GM19463 (cell line): ENCODE measurements around the gene STK32C.
A peak's percentile ranks its signal among the peaks of the same experiment; 100 is the strongest.

Experiments used
- ATAC-seq: cut with Tn5 transposase; IDR thresholded peaks from one replicate; pipeline ENCODE4 v1.9.1; 2021; ENCODE audit warnings: mild to moderate bottlenecking, moderate library complexity; ENCODE audit not compliant: unreplicated experiment

STK32C gene

DNA sequence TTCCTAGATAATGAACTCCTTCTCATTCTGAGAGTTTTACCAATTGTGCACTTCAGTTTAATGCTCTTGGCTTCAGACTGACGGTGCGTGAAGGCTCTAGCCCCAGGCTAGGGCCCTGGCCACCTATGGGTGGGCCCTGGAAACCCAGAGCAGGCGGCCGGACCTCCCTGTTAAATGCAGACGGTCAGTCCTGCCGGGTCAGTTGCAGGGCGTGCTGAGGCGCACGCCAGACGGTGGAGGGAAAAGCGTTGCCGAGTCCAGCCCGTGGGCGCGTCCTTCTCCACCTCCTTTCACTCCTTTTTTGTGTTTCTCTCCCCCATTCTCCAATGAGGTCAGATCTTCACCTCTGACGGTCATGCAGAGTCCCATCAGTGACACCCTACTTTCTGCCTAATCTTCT, 118.7 kb downstream of the STK32C start:
- no peak for ATAC-seq

DNA sequence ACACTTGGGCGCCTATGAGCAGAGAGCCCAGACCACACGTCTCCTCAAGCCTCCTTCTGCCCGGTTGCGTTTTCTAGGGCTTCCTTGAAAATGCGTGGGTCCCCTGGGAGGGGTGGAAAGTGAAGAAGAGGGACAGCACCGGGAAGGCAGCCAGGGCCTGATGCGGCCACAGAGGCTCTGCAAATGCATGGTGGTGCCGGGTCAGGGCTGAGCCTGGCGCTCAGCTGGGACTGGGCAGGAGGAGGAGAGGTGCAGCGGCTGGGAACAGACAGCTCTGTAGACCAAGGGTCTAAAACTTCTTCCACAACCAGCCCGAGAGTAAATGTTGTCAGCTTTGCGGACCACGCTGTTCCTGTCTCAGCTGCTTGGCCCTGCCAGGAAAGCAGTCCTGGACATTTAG, 119.4 kb downstream of the STK32C start:
- ATAC-seq: no peak

DNA sequence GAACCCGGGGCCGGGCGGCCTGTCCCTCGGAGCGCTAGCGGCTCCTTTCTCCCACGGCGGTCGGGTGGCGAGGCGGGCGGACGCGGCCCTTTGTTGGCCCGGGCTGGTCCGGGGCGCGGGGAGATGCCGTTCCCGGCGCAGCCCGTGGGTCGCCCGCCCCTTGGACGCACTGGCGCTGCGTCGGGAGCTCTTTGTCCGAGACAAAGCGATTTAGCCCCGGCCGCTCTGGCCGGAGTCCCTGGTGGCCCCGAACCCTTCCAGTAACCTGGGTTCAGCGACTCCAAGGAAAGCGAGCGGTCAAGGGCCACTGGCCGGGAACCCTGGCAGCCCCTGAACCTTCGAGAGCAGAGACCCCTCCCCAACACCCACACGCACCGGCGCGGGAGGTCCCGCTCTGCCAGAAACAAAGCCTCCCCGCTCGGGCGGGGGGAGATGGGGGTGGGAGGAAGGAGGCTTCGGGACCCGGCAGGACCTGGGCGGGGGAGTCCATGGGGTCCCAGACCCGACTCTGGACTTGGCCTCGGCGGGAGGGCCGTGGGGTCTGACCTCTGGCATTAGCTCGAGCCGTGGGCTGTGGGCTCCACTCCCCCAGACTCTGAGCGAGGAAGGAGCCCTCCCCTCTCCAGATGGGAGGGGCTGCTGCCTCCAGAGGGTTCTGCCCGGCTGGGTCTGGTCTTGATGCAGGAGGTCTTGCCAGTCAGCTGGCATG, 120.2 kb downstream of the STK32C start:
- ATAC-seq: peak; percentile 30

DNA sequence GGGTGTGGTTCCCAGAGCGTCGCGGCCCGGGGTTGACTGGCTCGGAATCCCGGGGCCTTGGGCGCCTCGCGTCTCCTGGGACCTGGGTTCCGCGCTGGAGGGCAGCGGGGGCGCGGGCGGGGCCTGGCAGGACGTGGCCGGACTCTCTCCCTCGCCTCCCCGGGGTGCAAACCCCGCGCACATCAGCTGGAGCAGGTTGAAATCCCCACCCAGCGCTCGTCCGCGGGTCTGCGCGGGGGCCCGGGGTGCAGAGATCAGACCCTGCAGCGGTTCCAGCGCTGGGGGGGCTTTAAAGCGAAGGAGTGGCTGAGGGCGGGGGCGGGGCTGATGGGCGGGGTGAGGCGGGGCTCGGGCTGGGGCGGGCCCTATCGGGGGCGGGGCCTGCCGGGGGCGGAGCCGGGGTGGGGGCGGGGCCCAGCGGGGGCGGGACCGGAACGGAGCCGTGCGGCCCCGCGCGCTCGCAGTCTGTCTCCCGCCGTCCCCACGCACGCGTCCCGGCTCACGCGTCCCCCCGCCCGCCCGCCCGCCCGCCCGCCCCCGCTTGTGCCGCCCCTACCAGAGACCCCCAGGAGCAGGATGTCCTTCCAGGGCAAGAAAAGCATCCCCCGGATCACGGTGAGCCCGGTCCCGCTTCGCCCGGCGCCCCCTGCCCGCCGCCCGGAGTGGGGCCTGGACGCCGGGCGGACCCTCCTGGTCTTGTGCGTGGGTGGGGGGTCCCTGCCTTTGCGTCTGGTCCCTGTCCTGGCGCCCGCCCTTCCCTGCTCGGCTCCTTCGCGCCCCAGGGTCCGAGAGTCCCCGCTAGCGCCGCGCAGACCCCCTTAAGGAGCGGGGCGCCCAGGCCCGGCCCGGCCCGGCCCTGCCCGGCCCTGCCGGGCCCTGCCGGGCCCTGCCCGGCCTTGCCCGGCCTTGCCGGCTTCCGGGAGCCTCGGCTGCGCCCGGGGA, 121.0 kb downstream of the STK32C start, which contains the start of gene DPYSL4:
Gene DPYSL4 (plus strand): TSS at position 461 of the 942 bp plus-strand sequence. CDS start 116 bp downstream, at position 577.
- peak; percentile 58 for ATAC-seq

DNA sequence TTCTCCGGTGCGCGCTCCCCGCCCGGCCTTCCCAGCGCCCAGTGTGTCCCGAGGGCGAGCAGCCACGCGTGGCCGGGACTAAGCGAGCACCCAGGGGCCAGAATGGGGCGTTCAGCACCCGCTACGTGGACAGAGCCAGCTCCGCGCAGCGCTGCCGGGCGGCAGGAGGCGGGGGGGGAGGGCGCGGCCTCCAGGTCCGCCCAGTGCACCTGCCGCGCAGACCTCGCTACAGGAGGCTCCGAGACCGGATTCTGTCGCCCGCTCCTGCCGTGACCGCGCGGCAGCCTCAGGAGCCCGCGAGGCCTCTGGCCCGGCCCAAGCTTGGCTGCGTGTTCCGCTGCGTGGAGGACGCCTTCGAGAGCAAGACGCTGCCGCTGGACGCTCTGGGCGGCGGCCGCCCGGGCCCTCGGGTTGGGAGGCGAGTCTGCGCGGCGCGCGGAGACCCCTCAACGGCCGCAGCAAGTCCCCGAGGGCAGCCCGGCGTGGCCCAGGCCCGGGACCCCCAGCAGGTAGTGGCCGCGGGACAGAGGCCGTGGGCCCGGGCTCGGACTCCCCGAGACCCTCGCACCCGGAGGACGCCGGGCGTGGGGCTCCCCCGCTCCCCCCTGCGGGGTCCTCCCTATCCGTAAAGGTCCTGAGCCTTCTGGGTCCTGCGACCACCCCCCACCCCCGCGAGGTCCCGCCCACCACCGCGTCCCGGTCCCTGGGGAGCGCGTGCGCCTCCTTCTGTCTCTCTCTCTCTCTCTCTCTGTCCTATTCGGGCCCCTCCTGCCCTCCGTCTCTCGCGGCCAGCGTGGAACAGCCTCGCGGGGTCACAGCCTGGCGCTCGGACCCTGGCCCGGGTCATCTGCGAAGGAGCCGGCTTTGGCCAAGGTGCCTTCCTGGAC, 121.9 kb downstream of the STK32C start:
- no peak for ATAC-seq

DNA sequence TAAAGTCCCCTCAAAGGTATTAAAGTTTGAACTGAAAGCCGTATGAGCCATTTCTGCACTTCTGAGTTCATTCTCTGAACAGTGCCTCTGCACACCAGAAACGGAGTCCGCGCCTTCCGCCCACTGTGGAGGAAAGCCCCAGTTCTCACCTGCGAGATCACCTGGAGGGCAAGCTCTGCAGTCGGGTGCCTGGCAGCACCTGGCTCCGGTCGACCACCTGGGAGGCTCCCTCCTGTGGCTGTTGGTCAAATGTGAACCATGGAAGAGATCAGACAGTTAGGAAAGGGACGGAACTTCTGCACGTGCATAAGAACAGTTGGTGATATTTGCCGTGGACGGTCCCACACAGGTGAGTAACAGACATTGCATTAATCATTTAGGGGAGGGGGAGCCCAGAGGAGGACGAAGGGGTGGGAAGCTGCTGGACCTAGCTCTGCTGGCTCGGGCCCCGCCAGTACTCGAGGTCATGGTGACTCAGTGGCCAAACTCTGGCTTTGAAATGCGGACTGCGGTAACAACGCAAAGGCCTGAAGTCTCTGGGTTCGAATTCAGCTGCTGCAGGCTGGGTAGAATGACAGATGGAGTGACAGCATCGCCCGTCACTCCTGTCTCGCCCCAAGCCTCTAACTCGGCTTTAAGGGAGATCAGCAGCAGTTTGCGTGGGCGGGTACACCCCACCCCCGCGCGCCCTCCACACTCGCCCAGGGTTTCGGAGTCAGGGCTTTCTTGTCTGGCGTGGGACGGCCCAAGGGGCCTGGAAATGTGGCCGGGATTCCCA, 122.7 kb downstream of the STK32C start:
- no peak for ATAC-seq

DNA sequence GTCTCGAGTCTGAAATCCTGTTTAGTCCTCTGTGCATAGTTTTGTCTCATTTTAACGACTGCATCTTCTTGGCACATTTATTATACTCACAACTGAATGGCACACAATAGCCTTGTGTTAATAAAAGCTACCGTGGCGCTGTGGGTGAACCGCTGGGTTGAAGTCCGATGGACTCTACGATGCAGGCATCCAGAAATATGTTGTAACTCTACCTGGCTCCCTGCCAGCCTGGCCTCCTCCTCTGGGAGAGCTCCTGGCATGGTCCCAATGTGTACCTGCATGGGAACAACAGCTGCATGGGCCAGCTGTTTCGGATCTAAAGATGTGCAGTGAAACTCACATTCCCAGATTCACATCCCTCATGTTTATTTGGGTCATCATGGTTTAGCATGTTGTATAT, 124.7 kb downstream of the STK32C start:
- no peak for ATAC-seq

DNA sequence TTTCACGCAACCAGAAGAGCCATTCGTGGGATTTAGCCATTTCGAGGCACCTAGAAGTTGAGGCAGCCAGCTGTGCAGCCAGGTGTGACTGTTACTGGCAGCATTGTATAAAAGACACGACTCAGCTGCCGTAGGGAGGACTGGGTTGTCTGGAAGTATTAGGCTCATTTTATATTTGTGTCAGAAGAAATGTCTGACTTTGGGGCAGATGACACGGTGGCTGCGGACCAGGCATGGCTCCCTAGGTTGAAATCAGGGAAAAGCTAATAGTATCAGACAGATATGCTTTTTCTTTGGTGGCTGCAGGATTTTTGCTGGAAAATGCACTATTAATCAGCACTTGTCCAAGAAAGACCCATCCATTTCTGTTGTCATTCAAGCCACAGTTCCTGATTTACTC, 125.2 kb downstream of the STK32C start:
- no peak for ATAC-seq

DNA sequence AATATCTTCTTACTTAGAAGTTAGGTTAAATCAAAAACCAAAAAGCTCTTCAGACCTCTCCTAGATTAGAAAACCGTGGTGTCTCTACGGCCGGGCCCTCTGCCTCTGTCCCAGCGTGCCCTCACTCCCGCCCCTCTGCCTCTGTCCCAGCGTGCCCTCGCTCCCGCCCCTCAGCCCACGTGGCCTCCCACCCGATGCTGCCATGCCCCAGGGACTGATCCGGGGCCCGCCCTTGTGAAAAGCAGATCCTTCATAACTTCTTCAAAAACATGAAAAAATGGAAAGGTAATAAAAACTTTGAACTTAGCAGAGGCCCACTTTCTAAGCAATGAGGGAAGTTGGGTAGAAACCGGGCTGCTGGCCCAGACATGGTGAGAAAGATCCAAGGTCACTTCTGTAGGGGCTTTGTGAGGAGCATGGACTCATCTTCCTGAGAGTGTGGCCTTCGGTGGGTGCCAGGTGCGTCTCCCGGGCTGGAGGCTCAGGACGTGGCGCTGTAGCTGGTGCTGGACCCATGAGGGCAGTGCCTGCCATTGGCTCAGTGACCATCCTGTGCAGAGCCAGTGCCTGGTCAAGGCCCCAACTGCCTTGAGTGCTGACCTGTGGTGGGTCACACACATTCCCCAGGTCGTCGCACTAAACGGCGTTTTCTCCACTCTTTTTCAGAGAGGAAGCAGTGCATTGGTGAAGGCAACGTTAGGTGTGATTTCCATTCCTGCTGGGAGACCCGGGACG, 125.9 kb downstream of the STK32C start:
- ATAC-seq: no peak

DNA sequence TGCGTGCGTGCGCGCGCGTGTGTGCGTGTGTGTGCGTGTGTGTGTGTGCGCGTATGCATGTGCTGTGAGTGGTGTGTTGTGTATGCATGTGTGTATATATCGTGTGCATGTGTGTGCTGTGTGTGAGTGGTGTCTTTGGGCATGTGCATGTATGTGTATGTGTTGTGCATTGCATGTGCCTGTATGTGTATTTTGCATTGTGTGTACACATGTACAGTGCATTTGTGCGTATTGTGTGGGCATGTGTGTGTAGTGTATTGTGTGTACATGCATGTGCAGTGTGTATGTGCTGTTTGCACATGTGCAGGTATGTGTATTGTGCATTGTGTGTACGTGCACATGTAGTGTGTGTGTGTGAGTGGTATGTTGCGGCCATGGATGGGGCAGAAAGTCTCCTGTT, 127.0 kb downstream of the STK32C start:
- ATAC-seq: no peak

DNA sequence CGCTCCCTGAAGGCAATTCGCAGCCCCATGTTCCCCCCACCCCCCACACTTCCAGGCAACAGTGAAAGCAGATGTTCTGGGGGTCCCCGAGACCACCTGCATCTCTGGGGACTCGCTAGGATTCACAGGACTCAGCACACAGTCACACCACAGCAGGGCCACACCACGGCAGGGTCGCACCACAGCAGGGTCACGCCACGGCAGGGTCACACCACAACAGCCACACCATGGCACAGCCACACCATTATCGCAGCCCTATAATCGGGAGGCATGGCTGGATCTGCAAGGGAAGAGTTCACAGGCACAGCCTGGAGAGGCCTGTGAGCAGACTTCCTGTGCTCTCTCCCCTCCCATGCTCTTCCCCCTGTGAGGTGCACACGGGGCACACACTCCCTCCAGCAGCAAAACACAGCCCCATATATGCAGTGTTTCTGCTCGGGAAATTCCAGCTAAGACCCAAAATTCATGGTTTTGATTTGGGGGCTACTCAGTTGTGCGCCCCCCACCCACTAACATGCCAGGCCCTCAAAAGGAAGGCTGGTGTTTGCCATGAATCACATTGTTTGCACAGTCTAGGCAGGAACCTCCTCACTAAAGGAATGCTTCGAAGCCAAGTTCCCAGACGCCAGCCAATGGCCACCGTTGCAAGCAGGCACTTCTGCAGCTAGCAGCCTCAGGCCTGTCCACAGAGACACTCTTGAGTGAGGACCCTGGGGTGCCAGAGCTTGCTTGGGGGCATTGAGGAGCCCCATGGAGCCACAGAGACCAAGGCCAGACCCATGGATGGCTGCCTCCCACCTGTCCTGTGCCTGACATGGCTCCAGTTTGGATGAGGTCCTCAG, 128.0 kb downstream of the STK32C start:
- ATAC-seq: no peak

DNA sequence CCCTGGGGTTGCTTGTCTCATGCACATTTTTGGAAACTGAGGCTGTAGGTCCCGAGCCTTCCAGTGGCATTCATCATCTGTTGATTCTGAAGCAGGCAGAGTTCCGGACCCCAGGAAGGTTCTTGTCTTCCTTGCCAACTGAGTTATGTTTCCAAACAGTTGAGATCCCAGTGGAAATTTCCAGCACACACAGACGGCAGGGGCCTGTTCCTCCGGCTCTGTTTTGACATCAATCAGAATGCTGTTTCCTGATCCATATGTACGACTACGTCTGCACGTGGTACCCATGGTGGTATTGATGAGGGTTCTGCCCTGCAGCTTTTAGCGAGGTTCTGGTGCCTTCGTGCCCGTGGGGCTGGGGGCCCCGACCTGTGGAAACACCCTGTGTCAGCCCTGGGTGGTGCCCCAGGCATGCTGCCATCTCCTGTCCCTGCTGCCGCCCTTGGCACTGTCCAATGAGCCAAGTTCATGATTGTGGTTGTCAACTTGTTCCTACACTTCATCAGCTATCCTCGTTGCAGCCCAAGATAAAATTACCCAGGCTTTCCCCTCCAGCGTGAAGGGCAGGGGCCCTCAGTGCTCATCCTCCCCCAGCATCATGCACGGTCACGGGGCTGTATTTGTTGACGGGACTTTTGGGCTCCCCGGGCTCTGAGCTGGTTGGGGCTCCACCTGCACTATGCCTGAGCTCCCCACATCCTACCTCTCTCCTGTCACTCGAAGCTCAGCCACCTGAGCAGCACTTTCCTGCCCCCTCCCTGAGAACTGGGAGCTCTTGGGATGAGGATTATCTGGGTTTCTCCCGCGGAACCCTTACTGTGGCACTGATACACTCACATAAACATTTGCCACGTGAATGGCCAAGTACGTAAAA, 128.8 kb downstream of the STK32C start:
- no peak for ATAC-seq

DNA sequence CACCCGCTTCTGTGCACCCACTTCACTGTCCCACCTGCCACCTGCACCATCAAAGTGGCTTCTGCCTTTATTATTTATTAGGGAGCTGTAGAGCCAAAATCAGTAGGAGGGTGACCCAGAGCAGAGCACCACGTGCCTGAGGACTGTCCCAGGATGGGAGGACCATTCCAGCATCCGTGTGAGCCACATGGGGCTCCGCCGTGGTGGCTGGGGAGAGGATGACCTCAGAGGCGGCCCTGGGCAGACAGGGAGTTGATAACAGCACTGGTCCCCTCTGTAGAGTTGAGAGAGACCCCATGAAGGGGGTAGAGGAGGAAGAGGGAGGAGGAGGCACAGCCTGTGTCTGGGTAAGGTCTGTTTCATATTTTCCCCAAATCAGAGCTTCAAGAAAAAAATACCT, 129.7 kb downstream of the STK32C start:
- ATAC-seq: no peak

DNA sequence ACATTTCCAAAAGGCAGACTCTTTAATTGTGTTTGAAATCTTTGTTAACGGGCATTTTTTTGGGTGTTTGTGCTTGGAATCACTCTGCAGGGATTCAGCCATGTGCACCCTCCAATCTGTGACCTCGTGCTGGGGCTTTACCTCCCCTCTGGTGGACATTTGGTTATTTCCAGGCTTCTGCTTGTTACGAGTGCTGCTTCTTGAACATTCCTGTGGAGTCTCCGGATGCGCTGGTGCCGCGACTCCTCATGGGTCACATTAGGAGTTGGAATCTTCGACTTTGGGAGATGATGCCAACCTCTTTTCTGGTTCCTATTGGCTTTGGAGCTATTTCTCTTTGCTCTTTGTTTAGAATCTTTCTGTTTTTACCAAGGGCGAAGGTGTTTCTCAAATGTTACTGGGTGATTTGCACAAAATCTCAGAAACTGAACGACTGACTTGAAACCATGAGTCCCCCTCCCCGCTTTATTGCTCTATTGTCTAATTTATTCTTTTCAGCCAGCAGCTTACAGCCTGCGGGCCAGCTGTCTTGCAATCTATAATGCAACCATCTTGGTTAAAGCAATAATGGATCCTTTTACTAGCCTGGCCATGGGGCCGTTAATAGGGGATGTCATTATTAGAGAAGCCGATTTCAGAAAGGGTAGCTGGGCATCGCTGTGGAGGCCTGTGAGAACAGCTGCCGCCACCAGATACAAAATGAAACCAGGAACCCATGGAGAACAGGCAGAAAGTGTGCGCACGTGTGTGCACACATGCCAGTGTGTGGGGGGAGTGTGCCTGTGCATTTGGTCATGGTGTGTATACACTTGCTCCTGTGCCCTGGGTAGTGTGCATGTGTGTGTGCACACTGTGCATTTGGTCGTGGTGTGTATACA, 130.9 kb downstream of the STK32C start:
- no peak for ATAC-seq

DNA sequence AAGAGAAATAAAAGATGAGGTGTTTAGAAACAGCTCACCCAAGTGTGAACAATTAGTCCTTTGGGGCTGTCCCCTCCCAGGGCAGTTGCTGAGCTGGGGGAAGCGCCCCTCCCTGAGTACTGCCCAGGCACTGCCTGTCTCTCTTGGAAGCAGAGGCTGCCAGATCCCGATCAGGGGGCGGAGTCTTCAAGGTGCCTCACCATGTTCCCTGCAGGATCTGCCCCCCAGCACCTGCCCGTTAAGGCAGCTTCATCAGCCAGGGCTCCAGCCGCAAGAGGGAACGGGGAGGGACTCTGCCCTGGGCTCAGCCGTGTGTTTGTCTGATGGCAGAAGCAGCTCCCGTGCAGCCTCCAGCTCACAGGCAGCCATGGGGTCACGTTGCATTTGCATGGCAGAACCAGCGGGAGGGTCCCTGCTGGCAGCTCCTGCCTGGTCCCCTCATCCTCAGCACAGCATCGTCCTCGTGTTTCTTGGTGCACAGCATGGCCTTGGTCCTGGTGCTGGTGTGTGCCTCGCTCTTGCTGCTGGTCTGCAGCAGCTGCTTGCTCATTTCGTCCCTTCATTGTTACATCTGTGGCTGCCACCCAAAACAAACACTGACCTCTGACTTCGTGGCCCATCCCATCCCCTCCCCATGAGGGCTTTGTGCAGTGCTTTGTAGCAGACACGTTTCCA, 131.7 kb downstream of the STK32C start:
- ATAC-seq: no peak

DNA sequence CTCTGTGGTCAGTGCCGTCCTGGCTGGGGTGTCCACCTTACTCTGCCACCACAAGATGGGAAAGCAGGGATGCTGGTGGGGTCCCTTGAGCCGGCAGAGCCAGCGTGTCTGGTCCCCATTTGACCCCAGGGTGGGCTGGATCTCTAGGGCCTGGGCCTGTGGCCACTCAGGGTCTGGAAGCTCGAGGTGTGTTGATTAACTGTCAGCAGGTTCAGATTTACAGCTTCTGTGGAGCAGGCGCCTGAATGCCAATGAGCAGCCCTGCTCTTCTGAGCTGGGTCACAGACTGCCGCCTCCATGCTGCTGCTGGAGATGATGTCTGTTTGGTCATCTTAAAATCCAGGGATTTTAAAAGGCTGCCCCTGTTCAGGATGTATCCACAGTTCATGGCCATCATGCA, 132.3 kb downstream of the STK32C start:
- no peak for ATAC-seq
